ENCODE data around the gene BRSK1.

Gene BRSK1

DNA sequence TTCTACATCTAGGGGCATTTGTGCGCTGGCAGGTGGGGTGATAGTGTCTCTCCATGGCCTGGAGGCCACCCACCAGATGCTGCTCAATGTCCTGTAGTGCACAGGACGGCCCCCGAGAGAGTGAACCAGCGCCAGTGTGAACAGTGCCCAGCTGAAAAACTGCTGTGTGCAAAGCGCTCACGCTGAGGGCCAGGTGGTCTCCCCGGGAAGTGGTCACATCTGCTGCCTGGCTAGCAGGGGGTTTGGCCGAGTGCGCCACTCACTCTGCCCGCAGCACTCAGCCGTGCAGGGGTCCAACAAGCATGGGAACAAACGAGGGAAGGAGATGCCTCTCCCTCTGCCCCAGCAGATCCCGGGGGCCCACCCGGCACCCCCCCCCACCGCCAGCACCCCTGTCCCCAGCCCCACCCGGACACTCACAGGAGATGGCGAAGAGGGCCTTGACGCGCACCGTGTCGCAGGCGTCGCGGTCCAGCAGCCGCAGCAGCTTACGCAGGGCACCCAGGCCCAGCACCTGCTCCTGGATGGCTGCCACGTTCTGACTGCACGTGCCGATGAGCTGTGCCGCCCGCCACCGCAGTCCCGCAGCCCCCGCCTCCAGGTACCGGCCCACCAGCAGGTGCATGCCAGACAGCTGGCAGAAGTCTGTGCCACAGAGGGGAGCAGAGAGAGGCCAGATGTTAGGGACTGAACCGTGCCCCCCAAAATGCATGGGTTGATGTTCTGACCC is 9.7 kb upstream of the BRSK1 start:
- no peak for DNase-seq (ENCODE audit: low spot score)

DNA sequence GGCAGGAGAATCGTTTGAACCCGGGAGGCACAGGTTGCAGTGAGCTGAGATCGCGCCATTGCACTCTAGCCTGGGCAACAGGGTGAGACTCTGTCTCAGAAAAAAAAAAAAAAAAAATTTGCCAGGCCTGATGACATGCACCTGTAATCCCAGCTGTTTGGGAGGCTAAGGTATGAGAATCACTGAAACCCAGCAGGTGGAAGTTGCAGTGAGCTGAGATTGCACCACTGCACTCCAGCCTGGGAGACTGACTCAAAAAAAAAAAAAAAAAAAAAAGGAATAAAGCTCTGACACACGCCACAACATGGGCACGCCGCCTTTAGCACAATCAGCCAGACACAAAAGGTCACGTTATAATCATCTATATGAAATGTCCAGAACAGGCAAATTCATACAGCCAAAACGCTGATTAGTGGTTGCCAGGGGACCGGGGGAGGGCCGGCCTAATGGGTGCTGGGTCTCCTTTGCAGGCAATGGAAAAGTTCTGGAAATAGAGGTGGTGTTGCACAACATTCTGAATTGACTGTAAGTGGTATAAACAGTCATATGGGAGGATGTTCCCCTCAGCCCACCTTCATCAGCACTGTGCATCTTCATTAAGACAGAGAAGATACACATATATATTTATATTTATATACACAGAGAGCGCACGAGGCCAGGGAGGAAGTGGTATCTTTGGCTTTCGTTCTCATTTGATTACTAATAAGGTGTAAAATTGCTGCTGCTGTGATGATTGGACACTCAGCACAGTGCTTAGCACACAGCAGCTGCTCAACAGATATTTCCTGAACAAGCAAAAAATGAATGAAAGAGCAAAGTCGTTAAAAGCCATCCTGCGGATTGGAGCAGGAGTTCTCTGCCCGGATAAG is 7.7 kb upstream of the BRSK1 start:
- DNase-seq (ENCODE audit: low spot score): no peak

DNA sequence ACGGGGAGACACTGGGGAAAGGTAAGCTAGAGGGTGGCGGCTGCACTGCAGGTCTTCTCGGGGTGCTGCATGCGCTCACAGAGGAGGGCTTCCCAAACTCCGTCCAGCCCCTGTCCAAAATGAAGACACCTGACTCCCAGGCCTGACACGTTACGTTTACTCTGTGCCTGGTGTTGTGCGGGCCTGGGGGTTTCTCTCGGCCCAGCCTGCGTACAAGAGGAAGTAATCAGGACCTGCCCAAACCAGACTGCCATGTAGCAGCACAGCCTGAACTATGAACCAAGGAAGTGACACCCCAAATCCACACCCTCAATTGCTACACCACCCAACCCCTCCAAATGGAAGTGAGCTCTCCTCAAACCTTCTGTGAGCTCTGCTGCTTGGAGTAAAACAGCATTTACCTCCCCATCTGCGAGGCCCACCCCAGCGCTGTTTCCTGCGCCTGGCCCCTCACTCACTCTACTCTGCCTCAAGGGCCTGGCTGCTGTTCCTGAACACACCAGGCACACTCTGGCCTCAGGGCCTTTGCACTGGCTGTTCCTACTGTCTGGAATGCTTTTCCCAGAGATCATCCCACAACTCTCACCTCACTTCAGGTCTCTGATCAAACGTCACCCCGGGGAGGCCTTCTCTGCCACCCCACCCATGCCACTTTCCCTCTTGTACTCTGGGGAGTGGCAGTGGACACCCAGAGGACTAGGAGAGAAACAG is 6.9 kb upstream of the BRSK1 start:
- no peak for DNase-seq (ENCODE audit: low spot score)

DNA sequence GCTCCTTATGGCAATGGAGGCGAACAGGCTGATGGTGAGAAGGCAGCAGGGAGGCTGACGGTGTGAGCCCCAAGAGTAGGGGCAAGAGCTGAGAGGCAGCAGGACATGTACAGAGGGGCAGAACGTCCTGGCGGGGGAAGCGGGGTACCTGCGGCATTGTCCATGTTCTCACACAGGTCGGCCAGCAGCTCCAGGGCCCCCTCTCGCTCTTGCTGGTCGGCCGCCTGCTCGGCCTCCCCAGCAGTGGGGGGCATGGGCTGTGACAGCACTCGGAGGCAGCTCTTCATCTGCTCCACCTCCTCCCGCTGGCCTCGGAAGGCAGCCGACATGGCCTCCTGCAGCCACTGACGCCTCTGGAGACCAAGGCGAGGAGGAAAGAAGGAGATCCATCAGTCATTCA is 6.3 kb upstream of the BRSK1 start:
- no peak for DNase-seq (ENCODE audit: low spot score)

DNA sequence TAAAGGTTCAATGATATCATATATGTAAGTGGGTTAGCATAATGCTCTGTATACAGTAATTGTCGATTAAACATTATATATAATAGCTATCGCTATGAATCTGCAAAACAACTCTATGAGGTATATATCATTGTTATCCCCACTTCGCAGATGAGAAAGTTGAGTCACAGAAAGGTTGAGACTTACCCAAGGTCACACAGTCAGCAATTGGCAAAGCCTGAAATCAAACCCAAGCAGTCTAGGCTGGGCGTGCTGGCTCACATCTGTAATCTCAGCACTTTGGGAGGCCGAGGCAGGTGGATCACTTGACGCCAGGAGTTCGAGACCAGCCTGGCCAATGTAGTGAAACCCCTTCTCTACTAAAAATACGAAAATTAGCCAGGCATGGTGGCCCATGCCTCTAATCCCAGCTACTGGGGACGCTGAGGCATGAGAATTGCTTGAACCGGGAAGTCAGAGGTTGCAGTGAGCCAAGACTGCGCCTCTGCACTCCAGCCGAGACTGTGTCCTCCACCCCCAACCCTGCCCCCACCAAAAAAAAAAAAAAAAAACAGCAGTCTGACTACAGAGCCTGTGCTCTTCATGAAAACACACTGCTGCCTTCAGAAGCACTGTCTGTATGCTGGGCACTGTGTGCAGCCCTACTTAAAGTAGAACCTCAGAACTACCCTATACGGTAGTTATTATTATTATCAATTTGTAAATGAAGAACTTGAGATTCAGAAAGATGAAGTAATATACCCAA is 5.2 kb upstream of the BRSK1 start:
- DNase-seq (ENCODE audit: low spot score): no peak

DNA sequence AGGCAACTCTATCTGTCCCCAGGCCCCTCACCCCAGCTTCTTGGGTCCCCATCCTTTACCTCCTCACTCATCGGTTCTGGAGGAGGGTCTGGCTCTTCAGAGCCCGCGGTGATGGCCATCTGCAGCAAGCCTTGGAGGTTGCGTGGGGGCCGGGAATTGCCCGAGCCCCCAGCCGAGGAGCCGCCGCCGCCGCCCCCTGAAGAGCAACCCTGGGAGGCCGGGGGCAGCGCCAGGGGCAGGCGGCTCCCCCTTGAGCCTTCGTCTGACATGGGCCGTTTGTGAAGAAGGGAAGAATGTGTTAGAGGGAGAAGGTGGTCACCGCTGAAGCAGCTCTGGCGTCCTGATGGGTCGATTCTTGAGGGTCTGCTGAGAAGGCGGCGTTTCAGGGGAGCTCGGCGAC is 4.5 kb upstream of the BRSK1 start:
- no peak for DNase-seq (ENCODE audit: low spot score)

DNA sequence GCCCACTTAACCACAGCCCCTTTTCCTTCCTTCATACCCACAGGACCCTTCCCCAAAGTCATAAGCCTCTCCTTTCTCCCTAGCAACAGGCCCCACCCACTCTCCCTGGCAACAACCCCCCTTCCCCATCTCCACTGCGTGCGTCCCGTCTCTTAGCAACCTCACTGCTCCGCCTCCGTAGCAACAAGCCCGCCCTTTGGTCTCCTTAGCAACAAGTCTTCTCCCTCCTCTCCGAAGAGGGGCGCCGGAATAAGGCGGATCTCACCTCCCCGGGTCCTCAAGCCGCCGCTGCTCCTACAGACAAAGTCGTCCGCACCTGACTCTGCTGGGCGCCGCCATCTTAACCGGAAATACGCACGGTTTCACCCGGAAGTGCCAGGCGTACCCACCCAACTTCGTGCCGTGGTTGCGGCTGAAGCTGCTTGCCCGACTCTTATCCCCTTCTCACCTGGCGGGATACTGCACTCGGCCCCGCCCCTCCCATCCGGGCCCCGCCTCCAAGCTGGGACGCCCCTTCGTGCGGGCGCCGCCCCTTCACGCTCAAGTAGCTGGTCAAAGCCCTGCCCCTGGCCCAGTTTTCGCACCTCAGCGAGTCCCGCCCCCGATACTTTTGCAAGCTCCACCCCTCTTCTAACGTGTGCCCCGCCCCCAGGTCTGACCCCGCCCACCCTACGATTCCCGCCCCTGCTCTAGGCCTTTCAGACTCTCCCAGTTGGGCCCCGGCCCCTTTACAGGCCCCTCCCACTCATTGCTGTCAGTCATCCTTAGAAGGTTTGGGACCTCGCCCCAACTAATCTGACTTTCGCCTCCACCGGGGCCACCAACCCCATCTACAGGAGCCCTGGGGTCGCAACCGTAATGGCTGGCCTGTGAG is 3.8 kb upstream of the BRSK1 start, which contains the start of gene HSPBP1:
Gene HSPBP1 (minus strand): TSS at position 341 of the 874 bp plus-strand sequence. CDS start 502 bp downstream, outside the sequence.
- DNase-seq (ENCODE audit: low spot score): peak; percentile 92

DNA sequence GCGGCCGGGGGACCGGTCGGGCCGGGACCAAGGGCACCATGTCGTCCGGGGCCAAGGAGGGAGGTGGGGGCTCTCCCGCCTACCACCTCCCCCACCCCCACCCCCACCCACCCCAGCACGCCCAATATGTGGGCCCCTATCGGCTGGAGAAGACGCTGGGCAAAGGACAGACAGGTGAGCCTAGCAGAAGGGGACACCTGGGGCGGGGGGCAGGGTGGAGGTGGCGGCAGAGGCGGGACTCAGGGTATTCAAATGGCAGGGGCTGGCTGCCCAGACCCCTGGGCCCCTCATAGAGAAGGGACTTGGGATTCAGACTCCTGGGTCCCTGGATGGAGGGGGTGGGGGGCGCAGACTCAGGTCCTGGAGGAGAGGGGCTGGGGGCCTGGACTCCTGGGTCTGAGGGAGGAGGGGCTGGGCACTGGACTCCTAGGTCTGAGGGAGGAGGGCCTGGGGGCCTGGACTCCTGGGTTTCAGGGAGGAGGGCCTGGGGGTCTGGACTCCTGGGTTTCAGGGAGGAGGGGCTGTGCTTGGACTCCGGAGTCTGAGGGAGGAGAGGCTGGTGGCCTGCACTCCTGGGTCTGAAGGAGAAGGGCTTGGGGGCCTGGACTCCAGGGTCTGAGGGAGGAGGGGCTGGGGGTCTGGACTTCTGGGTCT is 735 bp downstream of the BRSK1 start:
- no peak for DNase-seq (ENCODE audit: low spot score)

DNA sequence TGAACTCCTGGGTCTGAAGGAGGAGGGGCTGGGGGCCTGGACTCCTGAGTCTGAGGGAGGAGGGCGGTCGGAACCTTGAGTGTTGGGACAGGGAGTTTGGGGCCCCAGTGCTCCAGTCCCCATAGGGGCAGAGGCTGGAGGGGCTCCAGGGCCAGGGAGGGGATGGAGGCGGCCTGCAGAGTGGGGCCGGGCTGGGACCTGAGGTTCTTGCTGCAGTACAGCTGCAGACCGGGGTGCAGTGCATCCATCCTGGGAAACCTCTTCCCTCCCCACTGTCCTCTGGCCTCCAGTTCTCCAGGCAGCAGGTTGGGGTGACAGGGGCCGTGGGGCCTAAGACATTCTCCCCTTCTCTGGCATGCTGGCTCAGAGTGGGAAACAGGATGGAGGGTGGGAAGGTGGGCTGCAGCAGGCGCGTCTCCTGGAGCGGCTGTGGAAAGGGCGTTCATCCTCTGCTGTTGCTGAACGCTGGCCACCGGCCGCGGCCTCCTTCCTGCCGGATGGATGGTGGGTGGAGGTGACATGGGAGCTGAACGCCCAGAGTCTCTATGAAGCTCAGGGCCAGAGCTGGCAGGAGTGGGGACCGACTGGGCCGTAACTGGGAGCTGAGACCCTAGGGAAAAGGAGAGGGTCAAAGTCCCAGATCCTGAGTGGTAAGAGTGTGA is 1.6 kb downstream of the BRSK1 start:
- no peak for DNase-seq (ENCODE audit: low spot score)

DNA sequence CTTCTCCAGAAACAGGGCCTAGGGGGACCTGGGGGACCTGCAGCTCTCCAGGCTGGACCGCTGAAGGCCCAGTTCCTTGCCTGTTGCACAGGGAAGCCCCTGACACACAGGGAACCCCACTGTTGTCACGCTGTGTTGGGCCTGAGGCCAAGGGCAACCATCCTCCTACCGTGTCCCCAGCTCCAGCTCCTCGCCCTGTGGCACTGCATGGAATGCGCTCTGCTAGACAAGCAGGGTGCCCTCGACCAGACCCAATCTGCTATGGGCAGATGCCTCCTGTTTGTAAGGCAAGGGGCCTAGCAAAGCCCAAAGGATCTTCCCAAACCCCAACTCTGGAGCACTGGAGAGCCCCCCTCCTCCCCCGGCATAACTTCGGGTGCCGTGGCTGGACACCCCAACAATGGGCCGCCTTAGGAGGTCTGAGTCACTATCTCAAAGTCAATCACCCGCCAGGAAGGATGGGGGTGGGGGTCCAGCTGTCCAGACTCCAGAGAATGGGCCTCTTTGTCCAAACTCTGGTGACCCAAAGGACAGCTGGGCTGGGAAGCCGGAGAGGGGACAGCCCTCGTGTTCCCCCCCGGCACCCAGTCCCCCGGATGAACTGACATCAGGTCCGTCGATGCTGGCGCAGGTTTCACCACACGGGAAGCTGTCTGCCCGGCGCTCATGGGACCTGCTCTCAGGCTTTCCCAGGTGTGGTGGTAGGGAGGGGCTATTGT is 3.7 kb downstream of the BRSK1 start:
- DNase-seq (ENCODE audit: low spot score): no peak

DNA sequence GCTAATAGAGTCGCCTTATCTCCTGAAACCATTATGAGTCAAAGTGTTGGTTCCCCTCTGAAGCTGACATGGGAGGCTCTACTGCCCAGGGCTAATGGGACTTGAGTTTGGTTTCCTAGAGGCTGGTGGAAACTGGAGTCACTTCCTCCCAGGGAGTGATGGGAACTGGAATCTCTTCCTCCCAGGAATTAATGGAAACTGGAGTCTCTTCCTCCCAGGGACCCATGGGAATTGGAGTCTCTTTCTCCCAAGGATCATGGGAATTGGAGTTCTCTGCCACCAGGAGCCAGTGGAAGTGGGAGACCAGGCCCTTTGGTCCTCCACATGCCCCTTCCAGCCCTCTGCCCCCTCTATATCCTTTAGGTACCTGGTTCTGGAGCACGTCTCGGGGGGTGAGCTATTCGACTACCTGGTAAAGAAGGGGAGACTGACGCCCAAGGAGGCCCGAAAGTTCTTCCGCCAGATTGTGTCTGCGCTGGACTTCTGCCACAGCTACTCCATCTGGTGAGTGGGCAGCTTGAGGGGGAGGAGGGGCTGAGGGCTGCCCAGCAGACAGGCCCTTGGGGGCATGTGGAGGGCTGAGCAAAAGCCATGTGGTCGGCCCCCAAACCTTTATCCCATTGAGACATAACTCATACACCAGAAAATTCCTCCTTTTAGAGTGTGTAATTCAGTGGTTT is 5.5 kb downstream of the BRSK1 start:
- no peak for DNase-seq (ENCODE audit: low spot score)

DNA sequence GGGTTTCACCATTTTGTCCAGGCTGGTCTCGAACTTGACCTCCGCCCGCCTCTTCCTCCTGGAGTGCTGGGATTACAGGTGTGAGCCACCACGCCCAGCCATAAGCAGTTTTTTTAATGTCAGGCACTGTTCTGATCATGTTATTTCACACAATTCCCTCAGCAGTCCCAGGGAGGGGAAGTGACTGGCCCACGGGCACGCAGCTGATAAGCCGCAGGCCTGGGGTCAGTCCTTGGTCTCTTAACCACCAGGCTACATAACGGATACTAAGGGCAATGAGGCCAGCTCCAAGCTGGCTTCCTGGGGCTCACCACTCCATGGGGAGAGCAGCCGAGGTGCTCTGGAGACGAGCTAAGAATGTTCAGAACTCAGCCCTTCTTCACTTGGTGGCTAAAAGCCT is 13.5 kb downstream of the BRSK1 start:
- DNase-seq (ENCODE audit: low spot score): no peak

DNA sequence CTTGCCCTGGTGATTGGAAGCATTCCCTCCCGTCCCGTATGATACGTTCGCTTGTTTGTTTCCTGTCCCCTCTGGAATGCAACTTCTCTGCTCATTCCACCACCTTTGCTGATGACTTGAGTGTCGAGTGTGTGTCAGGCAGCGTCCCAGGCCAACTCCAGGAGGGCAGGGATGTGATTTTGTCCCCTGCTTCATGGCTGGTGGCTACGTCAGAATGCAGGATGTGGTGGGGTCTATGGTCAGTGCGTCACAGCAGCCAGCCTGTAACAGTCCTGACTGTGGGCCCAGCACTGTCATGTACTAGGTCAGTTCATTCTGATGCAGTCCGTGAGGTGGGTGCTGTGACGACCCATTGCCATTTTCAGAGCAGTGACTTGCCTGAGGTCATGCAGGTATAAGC is 16.2 kb downstream of the BRSK1 start:
- DNase-seq (ENCODE audit: low spot score): no peak

DNA sequence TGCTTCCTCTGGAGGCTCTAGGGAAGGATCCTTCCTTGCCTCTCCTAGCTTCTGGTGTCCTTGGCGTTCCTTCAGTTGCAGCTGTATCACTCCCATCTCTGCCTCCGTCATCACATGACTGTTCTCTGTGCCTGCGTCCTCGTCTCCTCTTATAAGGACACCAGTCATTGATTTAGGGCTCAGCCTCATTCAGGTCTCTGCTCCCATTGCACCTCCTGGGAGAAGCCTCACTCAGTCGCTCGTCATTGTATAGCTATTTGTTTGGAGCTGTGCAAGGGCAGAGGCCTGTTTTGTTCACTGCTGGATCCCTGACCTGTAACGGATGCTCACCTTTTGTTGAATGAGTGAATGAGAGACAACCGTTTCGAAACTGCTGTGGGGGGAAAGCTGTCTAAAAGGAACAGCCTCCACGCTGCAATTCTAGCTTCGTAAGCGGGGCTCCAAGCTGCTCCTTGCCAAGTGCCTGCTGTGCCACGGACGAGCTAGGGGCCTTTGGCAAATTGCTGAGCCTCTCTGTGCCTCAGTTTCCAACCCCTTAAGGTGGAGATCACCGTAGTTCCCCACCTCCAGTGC is 17.2 kb downstream of the BRSK1 start:
- DNase-seq (ENCODE audit: low spot score): no peak

DNA sequence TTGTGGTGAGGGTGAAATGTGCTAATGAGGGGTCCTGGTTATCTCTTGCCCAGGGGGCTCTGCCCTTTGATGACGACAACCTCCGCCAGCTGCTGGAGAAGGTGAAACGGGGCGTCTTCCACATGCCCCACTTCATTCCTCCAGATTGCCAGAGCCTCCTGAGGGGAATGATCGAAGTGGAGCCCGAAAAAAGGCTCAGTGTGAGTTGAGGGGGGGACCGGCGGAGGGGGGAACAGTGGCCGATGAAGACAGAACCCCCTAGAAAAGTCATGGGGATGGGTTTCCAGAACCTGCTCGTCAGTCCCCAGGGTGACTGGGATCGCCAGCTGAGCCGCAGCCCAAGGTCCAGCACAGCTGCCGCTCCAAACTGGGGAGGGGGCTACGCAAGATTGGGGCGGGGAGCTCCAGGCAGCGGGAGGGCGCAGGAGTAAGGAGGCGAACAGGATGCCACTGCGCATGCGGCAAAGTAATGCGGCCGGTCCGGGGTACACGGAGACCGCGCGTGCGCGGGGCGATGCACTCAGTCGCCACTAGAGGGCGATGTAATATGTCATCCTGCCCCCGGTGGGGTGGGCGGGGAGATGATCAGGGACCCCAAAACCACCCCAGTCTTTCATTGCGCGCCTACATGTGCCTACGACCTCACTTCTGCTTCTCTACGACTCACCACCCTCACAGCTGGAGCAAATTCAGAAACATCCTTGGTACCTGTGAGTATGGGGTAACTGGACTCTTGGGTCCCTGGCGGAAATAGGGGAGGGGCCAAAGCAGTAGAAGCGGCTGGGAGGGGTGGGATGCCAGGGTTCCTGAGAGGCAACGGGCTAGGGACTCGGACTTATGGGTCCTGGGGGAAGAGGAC is 17.9 kb downstream of the BRSK1 start:
- DNase-seq (ENCODE audit: low spot score): peak; percentile 100

DNA sequence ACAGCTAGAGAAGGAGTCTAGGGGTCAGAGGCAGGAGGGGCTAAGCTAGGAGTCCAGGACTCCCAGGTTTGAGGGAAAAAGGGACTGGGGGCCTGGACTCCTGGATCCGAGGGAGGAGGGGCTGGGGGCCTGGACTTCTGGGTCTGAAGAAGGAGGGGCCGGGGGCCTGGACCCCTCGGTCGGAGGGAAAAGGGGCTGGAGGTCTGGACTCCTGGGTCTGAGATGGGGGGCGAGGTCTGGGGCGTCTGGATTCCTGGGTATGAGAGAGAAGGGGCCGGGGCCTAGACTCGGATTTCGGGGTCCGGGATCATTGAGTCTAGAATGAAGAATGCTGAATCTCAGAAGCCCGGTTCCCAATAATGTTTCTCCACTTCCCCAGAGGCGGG is 18.5 kb downstream of the BRSK1 start:
- no peak for DNase-seq (ENCODE audit: low spot score)

DNA sequence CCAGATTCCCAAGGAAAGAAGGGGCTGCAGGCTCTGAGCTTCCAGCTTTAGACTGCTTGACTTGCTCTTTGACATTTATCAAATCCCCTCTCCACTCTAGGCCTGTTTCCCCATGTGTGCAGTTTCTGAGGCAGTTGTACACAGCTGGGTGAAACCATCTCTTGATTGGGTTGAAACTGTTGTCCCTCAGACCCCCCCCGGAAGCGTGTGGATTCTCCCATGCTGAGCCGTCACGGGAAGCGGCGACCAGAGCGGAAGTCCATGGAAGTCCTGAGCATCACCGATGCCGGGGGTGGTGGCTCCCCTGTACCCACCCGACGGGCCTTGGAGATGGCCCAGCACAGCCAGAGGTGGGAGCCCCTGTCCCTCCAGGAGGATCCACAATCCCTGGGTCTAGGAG is 19.7 kb downstream of the BRSK1 start:
- DNase-seq (ENCODE audit: low spot score): no peak

Data from AG20443 (cell line).